Activated CD8-positive, alpha-beta T cell treated with anti-CD3 and anti-CD28 coated beads, Interleukin-2, amount 10 ng/mL, durations not matched to agents 7 days and 5 days (primary cell): ENCODE data around the gene DGKI. TPM values are rescaled to one million over a fixed set of nuclear protein-coding genes. Genes with fewer than 3 reads are reported as not detected.

ENCODE experiments used
- ATAC-seq: fragments of 150-1000 bp; cut with Tn5 transposase; one replicate; pipeline ENCODE4 v1.10.0; 2021; ENCODE audit warnings: moderate library complexity
- CTCF ChIA-PET: fragments of 350-600 bp; sonication (Branson Sonifier 250); formaldehyde crosslinking; loops from one replicate; lab custom pipeline; 2021; ENCODE audit warnings: antibody characterized with exemption; lab: Charles Lee
- POLR2A ChIA-PET: fragments of 350-600 bp; sonication (Branson Sonifier 250); formaldehyde crosslinking; loops from one replicate; lab custom pipeline; 2021; ENCODE audit warnings: antibody characterized with exemption; lab: Charles Lee
- DNase-seq: peaks from one replicate; pipeline ENCODE4 v3.0.0-alpha.2; 2020
- H3K27ac Mint-ChIP-seq: one replicate; pipeline ENCODE4 v1.8.0; 2021; ENCODE audit warnings: mild to moderate bottlenecking, mixed read lengths
- H3K27me3 Mint-ChIP-seq: one replicate; pipeline ENCODE4 v1.8.0; 2021; ENCODE audit warnings: low read depth, mixed read lengths
- H3K36me3 Mint-ChIP-seq: one replicate; pipeline ENCODE4 v1.8.0; 2021; ENCODE audit warnings: low read depth, mixed read lengths
- H3K4me1 Mint-ChIP-seq: one replicate; pipeline ENCODE4 v1.8.0; 2021; ENCODE audit warnings: low read depth, mixed read lengths
- H3K4me3 Mint-ChIP-seq: one replicate; pipeline ENCODE4 v1.8.0; 2021; ENCODE audit warnings: mild to moderate bottlenecking, mixed read lengths
- H3K9me3 Mint-ChIP-seq: one replicate; pipeline ENCODE4 v1.8.0; 2022; ENCODE audit warnings: mixed read lengths; ENCODE audit not compliant: insufficient read depth
- total RNA-seq, 2 experiments: library from RNA; stranded (reverse); gene quantifications; one replicate each; pipeline ENCODE4 v1.2.3, GENCODE V29; 2021

Gene DGKI
- total RNA-seq, 2 experiments from 2014 or later, result not detected

- Mint-ChIP-seq H3K36me3 (no peaks in the 10 kb centered on the region), H3K4me3 (no peak overlapping the region), H3K27ac (no peak overlapping the region), H3K27me3 (peaks cover 13% of the 10 kb centered on the region), H3K4me1 (no peaks in the 10 kb centered on the region), H3K9me3 (no peaks in the 10 kb centered on the region)
- no peak for ATAC-seq
- ChIA-PET CTCF (no interaction called here), POLR2A (no interaction called here)
- no peak for DNase-seq
These were observed 95.3 kb downstream of the DGKI start for GRCh38 chr7:137751361-137752009.

GRCh38 chr7:137747359-137748031 lies 99.3 kb downstream of the DGKI start:
- POLR2A ChIA-PET, result no interaction called here
- H3K27ac Mint-ChIP-seq, result no peak overlapping the region
- ATAC-seq, result no peak
- no peaks in the 10 kb centered on the region for H3K9me3 Mint-ChIP-seq
- CTCF ChIA-PET, result no interaction called here
- no peak for DNase-seq
- H3K4me1 Mint-ChIP-seq, result no peaks in the 10 kb centered on the region
- H3K27me3 Mint-ChIP-seq, result peaks cover 3% of the 10 kb centered on the region
- no peaks in the 10 kb centered on the region for H3K36me3 Mint-ChIP-seq
- H3K4me3 Mint-ChIP-seq, result no peak overlapping the region

- ChIA-PET CTCF (no interaction called here), POLR2A (no interaction called here)
- Mint-ChIP-seq H3K27ac (no peak overlapping the region), H3K36me3 (no peaks in the 10 kb centered on the region), H3K4me1 (no peaks in the 10 kb centered on the region), H3K4me3 (no peak overlapping the region), H3K9me3 (no peaks in the 10 kb centered on the region), H3K27me3 (no peaks in the 10 kb centered on the region)
- no peak for ATAC-seq
- no peak for DNase-seq
These were observed 103.8 kb downstream of the DGKI start for GRCh38 chr7:137743021-137743420.

- CTCF ChIA-PET, result no interaction called here
- no peaks in the 10 kb centered on the region for H3K9me3 Mint-ChIP-seq
- no peak overlapping the region for H3K4me3 Mint-ChIP-seq
- no peaks in the 10 kb centered on the region for H3K27me3 Mint-ChIP-seq
- no peaks in the 10 kb centered on the region for H3K36me3 Mint-ChIP-seq
- ATAC-seq (no peak), DNase-seq (no peak)
- POLR2A ChIA-PET, result no interaction called here
- no peak overlapping the region for H3K27ac Mint-ChIP-seq
- H3K4me1 Mint-ChIP-seq, result no peaks in the 10 kb centered on the region
These were observed 104.7 kb downstream of the DGKI start for GRCh38 chr7:137742051-137742450.

GRCh38 chr7:137741443-137741842 lies 105.3 kb downstream of the DGKI start:
- ChIA-PET CTCF (no interaction called here), POLR2A (no interaction called here)
- Mint-ChIP-seq H3K27ac (no peak overlapping the region), H3K36me3 (no peaks in the 10 kb centered on the region), H3K4me3 (no peak overlapping the region), H3K4me1 (no peaks in the 10 kb centered on the region), H3K9me3 (no peaks in the 10 kb centered on the region), H3K27me3 (no peaks in the 10 kb centered on the region)
- DNase-seq (no peak), ATAC-seq (no peak)

- H3K36me3 Mint-ChIP-seq, result no peaks in the 10 kb centered on the region
- CTCF ChIA-PET, result no interaction called here
- H3K9me3 Mint-ChIP-seq, result no peaks in the 10 kb centered on the region
- no peaks in the 10 kb centered on the region for H3K4me1 Mint-ChIP-seq
- H3K27me3 Mint-ChIP-seq, result no peaks in the 10 kb centered on the region
- H3K27ac Mint-ChIP-seq, result no peak overlapping the region
- no peak for ATAC-seq
- no peak overlapping the region for H3K4me3 Mint-ChIP-seq
- POLR2A ChIA-PET, result no interaction called here
- no peak for DNase-seq
These were observed 112.6 kb downstream of the DGKI start for GRCh38 chr7:137734221-137734620.

GRCh38 chr7:137732168-137732567 lies 114.6 kb downstream of the DGKI start:
- DNase-seq, result no peak
- H3K4me1 Mint-ChIP-seq, result no peaks in the 10 kb centered on the region
- no peak overlapping the region for H3K27ac Mint-ChIP-seq
- H3K36me3 Mint-ChIP-seq, result no peaks in the 10 kb centered on the region
- H3K4me3 Mint-ChIP-seq, result no peak overlapping the region
- no peaks in the 10 kb centered on the region for H3K27me3 Mint-ChIP-seq
- ChIA-PET POLR2A (no interaction called here), CTCF (interaction anchor here (0.6 kb wide), 1 partner anchor 77 kb away, joined by 3 read pairs; no protein-coding TSS in a partner anchor)
- no peaks in the 10 kb centered on the region for H3K9me3 Mint-ChIP-seq
- ATAC-seq, result no peak

- CTCF ChIA-PET, result no interaction called here
- no peak overlapping the region for H3K27ac Mint-ChIP-seq
- DNase-seq (no peak), ATAC-seq (no peak)
- H3K27me3 Mint-ChIP-seq, result no peaks in the 10 kb centered on the region
- no peaks in the 10 kb centered on the region for H3K4me1 Mint-ChIP-seq
- POLR2A ChIA-PET, result no interaction called here
- no peaks in the 10 kb centered on the region for H3K36me3 Mint-ChIP-seq
- no peak overlapping the region for H3K4me3 Mint-ChIP-seq
- no peaks in the 10 kb centered on the region for H3K9me3 Mint-ChIP-seq
These were observed 115.3 kb downstream of the DGKI start for GRCh38 chr7:137731436-137731835.

GRCh38 chr7:137728426-137728825 lies 118.3 kb downstream of the DGKI start:
- ChIA-PET POLR2A (no interaction called here), CTCF (no interaction called here)
- ATAC-seq, result no peak
- Mint-ChIP-seq H3K27ac (no peak overlapping the region), H3K4me1 (no peaks in the 10 kb centered on the region), H3K36me3 (no peaks in the 10 kb centered on the region), H3K27me3 (no peaks in the 10 kb centered on the region), H3K4me3 (no peak overlapping the region), H3K9me3 (no peaks in the 10 kb centered on the region)
- DNase-seq, result no peak

- H3K27ac Mint-ChIP-seq, result no peak overlapping the region
These were observed 119.4 kb downstream of the DGKI start for GRCh38 chr7:137727413-137727812.

GRCh38 chr7:137718355-137718754 lies 128.4 kb downstream of the DGKI start:
- no peaks in the 10 kb centered on the region for H3K36me3 Mint-ChIP-seq
- no peak for DNase-seq
- H3K4me1 Mint-ChIP-seq, result no peaks in the 10 kb centered on the region
- ATAC-seq, result no peak
- H3K27ac Mint-ChIP-seq, result no peak overlapping the region
- H3K27me3 Mint-ChIP-seq, result no peaks in the 10 kb centered on the region
- CTCF ChIA-PET, result no interaction called here
- no peaks in the 10 kb centered on the region for H3K9me3 Mint-ChIP-seq
- POLR2A ChIA-PET, result interaction anchor here (0.6 kb wide), 1 partner anchor 1889 kb away, joined by 3 read pairs; no protein-coding TSS in a partner anchor
- H3K4me3 Mint-ChIP-seq, result no peak overlapping the region

More at GRCh38 chr7:137727413-137727812, 119.4 kb downstream of the DGKI start:
- H3K27me3 Mint-ChIP-seq, result no peaks in the 10 kb centered on the region
- no peaks in the 10 kb centered on the region for H3K9me3 Mint-ChIP-seq
- ATAC-seq (no peak), DNase-seq (no peak)
- no peaks in the 10 kb centered on the region for H3K4me1 Mint-ChIP-seq
- H3K4me3 Mint-ChIP-seq, result no peak overlapping the region
- ChIA-PET CTCF (no interaction called here), POLR2A (no interaction called here)
- no peaks in the 10 kb centered on the region for H3K36me3 Mint-ChIP-seq

- Mint-ChIP-seq H3K4me1 (no peaks in the 10 kb centered on the region), H3K36me3 (no peaks in the 10 kb centered on the region), H3K27me3 (no peaks in the 10 kb centered on the region), H3K4me3 (no peak overlapping the region), H3K27ac (no peak overlapping the region), H3K9me3 (no peaks in the 10 kb centered on the region)
- ATAC-seq (no peak), DNase-seq (no peak)
- CTCF ChIA-PET, result no interaction called here
- POLR2A ChIA-PET, result interaction anchor here (0.6 kb wide), 1 partner anchor 1888 kb away, joined by 3 read pairs; no protein-coding TSS in a partner anchor
These were observed 128.9 kb downstream of the DGKI start for GRCh38 chr7:137717811-137718271.
